Measurements from ENCODE around the gene CES5A.
"Not testable (repeated sequence)": the region's sequence is repeated elsewhere in the genome, so short reads cannot be mapped to it uniquely, and the experiment has no call there.

CES5A gene

DNA sequence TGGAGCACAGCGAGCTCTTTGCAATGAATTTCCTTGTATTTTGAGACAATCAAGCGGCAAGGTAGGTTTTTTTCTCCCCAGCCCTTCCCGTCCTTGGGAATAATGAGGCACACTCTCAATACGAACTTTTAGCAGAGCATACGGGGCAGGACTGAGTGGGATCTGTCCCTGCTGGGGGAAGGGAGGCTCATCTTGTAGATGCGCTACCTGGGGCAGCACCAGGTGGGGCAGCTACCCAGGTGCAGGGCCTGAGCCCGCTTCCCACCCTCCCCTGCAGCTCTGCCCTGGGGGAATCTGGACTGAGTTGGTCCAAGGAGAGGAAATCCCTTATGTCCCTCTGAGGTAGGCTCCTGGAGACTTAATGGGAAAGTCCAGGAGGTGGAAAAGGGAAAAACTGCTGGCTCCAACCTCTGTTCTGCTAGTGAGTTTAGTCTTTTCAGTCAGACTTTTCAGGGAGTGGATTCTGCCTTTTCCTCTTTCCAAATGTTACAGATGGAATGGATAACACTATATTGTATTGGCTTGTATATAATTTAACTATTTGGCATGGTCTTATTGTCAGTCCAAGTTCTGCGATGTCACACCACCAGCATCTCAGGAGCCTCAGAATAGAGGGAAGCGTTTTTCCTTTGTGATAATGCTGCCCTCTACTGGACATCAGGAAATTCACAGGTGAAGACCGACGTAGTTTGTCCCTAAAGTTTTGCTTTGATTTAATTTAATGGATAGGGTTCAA, 32.6 kb downstream of the CES5A start:
- peaks cover 19% of the 10 kb centered on the region for H3K27me3 ChIP-seq
- no peaks in the 10 kb centered on the region for H3K4me1 ChIP-seq (ENCODE audit: control insufficient read depth in 1 of 2, insufficient read depth in 1 of 2, low read depth in 1 of 2, low read length in 1 of 2)
- no peaks in the 10 kb centered on the region for H3K9me3 ChIP-seq
- no peak overlapping the region for H3K27ac ChIP-seq
- H3K36me3 ChIP-seq: no peaks in the 10 kb centered on the region
- no peak overlapping the region for H3K4me3 ChIP-seq (ENCODE audit: low read depth in 1 of 2, low read length in 1 of 2)
- TF ChIP-seq, protein P1, sequence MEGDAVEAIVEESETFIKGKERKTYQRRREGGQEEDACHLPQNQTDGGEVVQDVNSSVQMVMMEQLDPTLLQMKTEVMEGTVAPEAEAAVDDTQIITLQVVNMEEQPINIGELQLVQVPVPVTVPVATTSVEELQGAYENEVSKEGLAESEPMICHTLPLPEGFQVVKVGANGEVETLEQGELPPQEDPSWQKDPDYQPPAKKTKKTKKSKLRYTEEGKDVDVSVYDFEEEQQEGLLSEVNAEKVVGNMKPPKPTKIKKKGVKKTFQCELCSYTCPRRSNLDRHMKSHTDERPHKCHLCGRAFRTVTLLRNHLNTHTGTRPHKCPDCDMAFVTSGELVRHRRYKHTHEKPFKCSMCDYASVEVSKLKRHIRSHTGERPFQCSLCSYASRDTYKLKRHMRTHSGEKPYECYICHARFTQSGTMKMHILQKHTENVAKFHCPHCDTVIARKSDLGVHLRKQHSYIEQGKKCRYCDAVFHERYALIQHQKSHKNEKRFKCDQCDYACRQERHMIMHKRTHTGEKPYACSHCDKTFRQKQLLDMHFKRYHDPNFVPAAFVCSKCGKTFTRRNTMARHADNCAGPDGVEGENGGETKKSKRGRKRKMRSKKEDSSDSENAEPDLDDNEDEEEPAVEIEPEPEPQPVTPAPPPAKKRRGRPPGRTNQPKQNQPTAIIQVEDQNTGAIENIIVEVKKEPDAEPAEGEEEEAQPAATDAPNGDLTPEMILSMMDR (IDR thresholded peaks at IDR 0.05): peak; percentile 64

DNA sequence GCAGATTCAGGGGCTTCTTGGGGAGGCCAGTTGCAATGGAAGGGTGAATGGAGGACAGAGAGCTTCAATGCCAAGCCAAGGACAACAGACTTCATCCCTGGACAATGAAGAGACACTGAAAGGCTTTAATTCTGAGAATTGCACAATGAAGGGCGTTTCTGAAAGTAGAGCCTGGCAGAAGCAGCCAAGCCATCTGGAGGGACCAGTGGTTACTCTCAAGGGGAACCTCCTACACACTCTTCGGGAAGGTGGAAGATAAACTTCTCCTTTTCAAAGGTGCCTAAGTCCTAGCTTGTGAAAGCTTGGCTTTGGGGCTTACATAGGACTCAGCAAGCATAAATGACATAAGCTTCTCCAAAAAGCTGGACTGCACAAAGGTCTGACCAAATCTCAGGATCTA, 36.1 kb downstream of the CES5A start:
- H3K27ac ChIP-seq: no peak overlapping the region
- peaks cover 0 to 5% of the 10 kb centered on the region in 2 experiments for H3K4me1 ChIP-seq (ENCODE audit: control insufficient read depth in 1 of 2, insufficient read depth in 1 of 2, low read depth in 1 of 2, low read length in 1 of 2)
- no peak overlapping the region for H3K4me3 ChIP-seq (ENCODE audit: low read depth in 1 of 2, low read length in 1 of 2)
- TF ChIP-seq, protein P1 (IDR thresholded peaks at IDR 0.05): no peak
- H3K27me3 ChIP-seq: peaks cover 2% of the 10 kb centered on the region
- no peaks in the 10 kb centered on the region for H3K36me3 ChIP-seq
- H3K9me3 ChIP-seq: no peaks in the 10 kb centered on the region

DNA sequence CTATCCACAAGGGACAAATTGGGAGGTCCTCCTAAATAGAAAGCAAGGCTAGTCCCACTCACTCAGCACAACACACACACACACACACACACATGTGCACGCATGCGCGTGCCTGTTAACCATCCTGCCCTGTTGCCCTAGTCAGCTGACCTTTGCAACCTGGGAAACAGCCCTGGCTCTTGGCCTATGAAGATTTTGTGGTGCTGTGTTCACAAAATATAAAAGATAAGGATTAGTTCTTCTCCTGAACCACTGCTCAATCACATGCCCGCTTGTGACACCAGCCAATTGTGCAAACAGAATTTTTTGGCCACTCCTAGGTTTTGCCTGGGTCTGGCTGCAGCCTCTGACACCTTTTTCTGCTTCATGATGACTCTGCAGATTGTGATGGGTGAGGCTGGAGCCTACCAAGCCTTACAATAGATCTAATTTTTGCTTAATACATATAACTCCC, 39.0 kb downstream of the CES5A start:
- Histone ChIP-seq H3K4me1 (ENCODE audit: control insufficient read depth in 1 of 2, insufficient read depth in 1 of 2, low read depth in 1 of 2, low read length in 1 of 2) (peaks cover 0 to 10% of the 10 kb centered on the region in 2 experiments), H3K27me3 (peaks cover 5% of the 10 kb centered on the region), H3K9me3 (no peaks in the 10 kb centered on the region), H3K4me3 (ENCODE audit: low read depth in 1 of 2, low read length in 1 of 2) (no peak overlapping the region), H3K36me3 (no peaks in the 10 kb centered on the region), H3K27ac (no peak overlapping the region)
- TF ChIP-seq, protein P1 (IDR thresholded peaks at IDR 0.05): no peak

DNA sequence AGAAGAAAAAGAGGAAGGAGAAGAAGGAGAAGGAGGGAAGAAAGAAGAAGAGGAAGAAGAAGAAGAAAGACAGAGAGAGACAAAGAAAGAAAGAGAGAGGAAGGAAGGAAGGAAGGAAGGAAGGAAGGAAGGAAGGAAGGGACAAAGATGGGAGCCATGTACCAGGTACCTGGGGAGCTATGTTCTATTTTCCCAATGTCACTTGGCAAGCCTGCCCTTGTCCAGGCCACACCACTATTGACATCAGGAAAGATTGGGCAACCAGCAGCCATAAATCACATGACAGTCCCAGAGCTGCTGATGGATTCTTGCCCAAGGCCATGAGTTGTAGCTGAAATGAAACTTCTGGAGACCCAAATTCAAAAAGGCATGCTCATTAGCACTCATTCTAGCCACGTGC, 39.6 kb downstream of the CES5A start:
- Histone ChIP-seq H3K4me1 (ENCODE audit: control insufficient read depth in 1 of 2, insufficient read depth in 1 of 2, low read depth in 1 of 2, low read length in 1 of 2) (peaks cover 0 to 10% of the 10 kb centered on the region in 2 experiments), H3K27me3 (peaks cover 5% of the 10 kb centered on the region), H3K36me3 (no peaks in the 10 kb centered on the region), H3K4me3 (ENCODE audit: low read depth in 1 of 2, low read length in 1 of 2) (no peak overlapping the region), H3K27ac (no peak overlapping the region), H3K9me3 (no peaks in the 10 kb centered on the region)
- TF ChIP-seq, protein P1 (IDR thresholded peaks at IDR 0.05): no peak

DNA sequence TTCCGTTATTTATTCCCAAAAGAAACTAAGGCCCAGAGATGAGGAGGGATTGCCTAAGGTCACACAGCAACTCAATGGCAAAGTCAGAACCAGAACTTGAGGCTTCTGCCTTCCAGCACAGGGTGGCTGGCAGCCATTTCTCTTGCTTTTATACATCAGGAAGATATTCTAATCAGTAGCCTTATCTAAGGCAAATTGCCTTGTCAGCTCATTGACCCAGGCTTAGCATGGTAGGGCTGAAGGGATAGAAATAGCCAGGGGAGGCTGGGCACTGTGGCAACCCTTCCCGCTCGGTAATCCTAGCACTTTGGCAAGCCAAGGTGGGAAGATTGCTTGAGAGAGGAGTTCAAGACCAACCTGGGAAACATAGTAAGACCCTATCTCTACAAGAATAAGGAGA, 40.0 kb downstream of the CES5A start:
- H3K4me1 ChIP-seq (ENCODE audit: control insufficient read depth in 1 of 2, insufficient read depth in 1 of 2, low read depth in 1 of 2, low read length in 1 of 2): peaks cover 0 to 10% of the 10 kb centered on the region in 2 experiments
- not testable (repeated sequence) for H3K27ac ChIP-seq; H3K4me3 ChIP-seq (ENCODE audit: low read depth in 1 of 2, low read length in 1 of 2); H3K27me3 ChIP-seq; H3K9me3 ChIP-seq; H3K36me3 ChIP-seq

DNA sequence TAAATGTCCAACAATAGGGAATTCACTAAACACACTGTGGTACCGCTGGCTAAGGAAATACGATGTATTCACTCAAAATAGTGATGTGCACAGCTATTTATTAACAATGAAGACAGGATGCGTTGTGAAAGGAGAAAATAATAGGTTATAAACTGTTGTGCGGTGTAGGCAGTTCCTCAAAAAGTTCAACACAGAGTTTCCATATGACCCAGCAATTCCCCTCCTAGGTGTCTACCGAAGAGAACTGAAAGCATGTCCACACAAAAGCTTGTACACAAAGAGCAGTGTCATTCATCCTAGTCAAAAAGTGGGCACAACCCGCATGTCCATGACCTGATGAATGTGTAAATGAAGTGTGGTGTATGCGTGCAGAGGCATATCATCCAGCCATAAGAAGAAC, 41.1 kb downstream of the CES5A start:
- Histone ChIP-seq H3K27me3 (peaks cover 5% of the 10 kb centered on the region), H3K27ac (no peak overlapping the region), H3K9me3 (no peaks in the 10 kb centered on the region), H3K36me3 (no peaks in the 10 kb centered on the region), H3K4me1 (ENCODE audit: control insufficient read depth in 1 of 2, insufficient read depth in 1 of 2, low read depth in 1 of 2, low read length in 1 of 2) (peaks cover 0 to 10% of the 10 kb centered on the region in 2 experiments), H3K4me3 (ENCODE audit: low read depth in 1 of 2, low read length in 1 of 2) (no peak overlapping the region)
- TF ChIP-seq, protein P1 (IDR thresholded peaks at IDR 0.05): no peak

Data from neutrophil (primary cell).